K562 (cell line): ENCODE measurements around the gene KHSRP. TPM values are rescaled to one million over a fixed set of nuclear protein-coding genes. Genes with fewer than 3 reads are reported as not detected.

Experiments used
- BCOR ChIP-seq: fragments of 450-650 bp; IDR thresholded peaks from 2 replicates; pipeline ENCODE4 v1.6.1; 2016
- BMI1 ChIP-seq: fragments of 150-350 bp; IDR thresholded peaks from 2 replicates; pipeline ENCODE4 v1.6.1; 2014; ENCODE audit warnings: low read length
- CEBPG ChIP-seq, 3 experiments: fragments of 200-800 bp in 1 of 3; sonication (Bioruptor generic) in 1 of 3; sonication (generic) in 1 of 3; formaldehyde crosslinking in 1 of 3; IDR thresholded peaks in 2 of 3; conservative IDR thresholded peaks in 1 of 3; 2 replicates each; pipeline versions ENCODE4 v1.6.1 to v1.8.0; 2016 to 2022; ENCODE audit warnings: missing compliant biosample characterization in 2 of 3, missing genetic modification characterization in 2 of 3, mild to moderate bottlenecking in 1 of 3, missing genetic modification reagents in 1 of 3
- CHD2 ChIP-seq: IDR thresholded peaks from 2 replicates; pipeline ENCODE4 v1.6.1; 2011; ENCODE audit warnings: low read depth, low read length
- CREBBP ChIP-seq: IDR thresholded peaks from one replicate; pipeline ENCODE4 v1.6.1; 2012; ENCODE audit warnings: low read depth, mild to moderate bottlenecking, control low read depth, inconsistent platforms, low read length
- CREM ChIP-seq: IDR thresholded peaks from 2 replicates; pipeline ENCODE4 v1.6.1; 2014; ENCODE audit warnings: antibody characterized with exemption, low read depth
- NCOR1 ChIP-seq: fragments of 450-650 bp; IDR thresholded peaks from 2 replicates; pipeline ENCODE4 v1.6.1; 2016; ENCODE audit warnings: mild to moderate bottlenecking, moderate library complexity
- POLR2A ChIP-seq: fragments of 450-650 bp; conservative IDR thresholded peaks from 2 replicates; pipeline ENCODE4 v1.6.1; 2016
- RFX7 ChIP-seq: fragments of 250-450 bp; sonication (Bioruptor Pico); IDR thresholded peaks from 2 replicates; pipeline ENCODE4 v1.5.1; 2021; ENCODE audit warnings: mild to moderate bottlenecking
- RNF2 ChIP-seq: sonication (generic); IDR thresholded peaks from 2 replicates; pipeline ENCODE4 v1.6.1; 2016
- SETDB1 ChIP-seq: IDR thresholded peaks from one replicate; pipeline ENCODE4 v1.6.1; 2012; ENCODE audit warnings: low read length, control low read depth, inconsistent platforms
- polyA plus RNA-seq, 8 experiments: library from polyadenylated mRNA; depleted of rRNA in 4 of 8; stranded (reverse) in 5 of 8; unstranded in 3 of 8; fragments of >200 nt; fragmentation: Nextera tagmentation in 2 of 8; fragmentation: Illumina TruSeq in 1 of 8; extraction: Ambion mirVana in 2 of 8; extraction: Trizol in 1 of 8; gene quantifications; 2 replicates each; pipeline versions ENCODE4 v1.2.1 to v1.2.3, GENCODE V29; 2011 to 2014; ENCODE audit warnings: inconsistent platforms in 1 of 8, missing spikeins in 1 of 8
- total RNA-seq, 7 experiments: library from RNA; depleted of rRNA in 6 of 7; stranded (reverse); fragments of >200 nt in 6 of 7; fragmentation: Illumina TruSeq in 2 of 7; extraction: Trizol in 2 of 7; gene quantifications; 2 replicates each; pipeline versions ENCODE4 v1.2.1 to v1.2.3, GENCODE V29; 2011 to 2021; ENCODE audit warnings: low replicate concordance in 1 of 7
- TF ChIP-seq, protein P1 (sequence below): fragments of 450-650 bp; IDR thresholded peaks from 2 replicates; pipeline ENCODE4 v1.6.1; 2017; ENCODE audit warnings: antibody characterized with exemption, mild to moderate bottlenecking
- TF ChIP-seq, protein P2 (sequence below): fragments of 200-800 bp; sonication (Bioruptor generic); IDR thresholded peaks from 2 replicates; pipeline ENCODE4 v1.6.1; 2017; ENCODE audit warnings: missing genetic modification characterization, missing compliant biosample characterization
- TF ChIP-seq, protein P3 (sequence below): sonication (generic); formaldehyde crosslinking; IDR thresholded peaks from 2 replicates; pipeline ENCODE4 v1.8.1; 2023; ENCODE audit warnings: mild to moderate bottlenecking, missing genetic modification reagents
- TF ChIP-seq, protein P4 (sequence below): fragments of 250-450 bp; sonication (Bioruptor Pico); IDR thresholded peaks from 2 replicates; pipeline ENCODE4 v1.5.0; 2021; ENCODE audit warnings: mild to moderate bottlenecking, moderate library complexity

The KHSRP gene
- total and polyA plus RNA-seq, 9 of the 15 experiments (the other 6 are each of a cell fraction or from before 2014, with no cell fraction given), result 4.2 to 564 (median 139) TPM

DNA sequence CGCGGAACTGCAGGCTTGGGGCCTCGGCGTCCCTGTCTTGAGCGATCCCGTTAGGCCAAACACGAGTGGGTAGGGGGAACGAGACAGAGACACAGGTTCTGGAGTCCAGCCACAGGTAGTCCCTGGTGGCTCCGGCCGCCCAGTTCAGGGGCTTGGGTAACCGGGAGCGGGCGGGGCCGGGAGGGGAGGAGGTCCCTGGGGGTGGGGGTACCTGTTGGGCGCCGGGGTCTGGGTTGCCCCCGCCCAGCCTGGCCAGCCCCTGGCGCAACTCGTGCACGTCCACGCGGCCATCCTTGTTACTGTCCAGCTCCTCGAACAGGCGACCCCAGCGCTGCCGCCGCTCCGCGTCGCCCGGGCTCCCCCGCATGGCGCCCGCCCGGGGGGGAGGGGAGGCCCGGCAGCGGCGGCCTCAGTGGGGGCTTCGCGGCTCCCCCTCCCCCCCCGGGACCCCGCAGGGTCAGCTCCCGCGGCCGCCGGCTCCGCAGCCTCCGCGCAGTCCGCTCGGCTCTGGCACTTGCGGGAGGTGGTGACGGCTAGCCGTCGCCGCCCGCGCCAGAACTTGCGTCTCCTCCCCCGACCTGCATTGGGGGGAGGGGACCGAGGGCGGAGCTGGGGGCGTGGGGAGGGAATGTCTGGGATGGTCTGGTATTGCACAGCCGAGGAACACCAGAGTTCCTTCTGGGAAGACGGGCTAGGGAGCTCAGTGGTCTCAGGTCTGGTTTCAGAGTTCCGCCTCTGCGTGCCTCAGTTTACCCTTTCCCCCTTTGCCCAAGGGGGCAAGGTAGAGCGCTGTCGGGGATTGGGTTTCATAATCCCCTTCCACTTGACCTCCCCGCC, 34.9 kb upstream of the KHSRP start, which contains the start of gene SLC25A23 (continued):
- TF ChIP-seq, protein P1, sequence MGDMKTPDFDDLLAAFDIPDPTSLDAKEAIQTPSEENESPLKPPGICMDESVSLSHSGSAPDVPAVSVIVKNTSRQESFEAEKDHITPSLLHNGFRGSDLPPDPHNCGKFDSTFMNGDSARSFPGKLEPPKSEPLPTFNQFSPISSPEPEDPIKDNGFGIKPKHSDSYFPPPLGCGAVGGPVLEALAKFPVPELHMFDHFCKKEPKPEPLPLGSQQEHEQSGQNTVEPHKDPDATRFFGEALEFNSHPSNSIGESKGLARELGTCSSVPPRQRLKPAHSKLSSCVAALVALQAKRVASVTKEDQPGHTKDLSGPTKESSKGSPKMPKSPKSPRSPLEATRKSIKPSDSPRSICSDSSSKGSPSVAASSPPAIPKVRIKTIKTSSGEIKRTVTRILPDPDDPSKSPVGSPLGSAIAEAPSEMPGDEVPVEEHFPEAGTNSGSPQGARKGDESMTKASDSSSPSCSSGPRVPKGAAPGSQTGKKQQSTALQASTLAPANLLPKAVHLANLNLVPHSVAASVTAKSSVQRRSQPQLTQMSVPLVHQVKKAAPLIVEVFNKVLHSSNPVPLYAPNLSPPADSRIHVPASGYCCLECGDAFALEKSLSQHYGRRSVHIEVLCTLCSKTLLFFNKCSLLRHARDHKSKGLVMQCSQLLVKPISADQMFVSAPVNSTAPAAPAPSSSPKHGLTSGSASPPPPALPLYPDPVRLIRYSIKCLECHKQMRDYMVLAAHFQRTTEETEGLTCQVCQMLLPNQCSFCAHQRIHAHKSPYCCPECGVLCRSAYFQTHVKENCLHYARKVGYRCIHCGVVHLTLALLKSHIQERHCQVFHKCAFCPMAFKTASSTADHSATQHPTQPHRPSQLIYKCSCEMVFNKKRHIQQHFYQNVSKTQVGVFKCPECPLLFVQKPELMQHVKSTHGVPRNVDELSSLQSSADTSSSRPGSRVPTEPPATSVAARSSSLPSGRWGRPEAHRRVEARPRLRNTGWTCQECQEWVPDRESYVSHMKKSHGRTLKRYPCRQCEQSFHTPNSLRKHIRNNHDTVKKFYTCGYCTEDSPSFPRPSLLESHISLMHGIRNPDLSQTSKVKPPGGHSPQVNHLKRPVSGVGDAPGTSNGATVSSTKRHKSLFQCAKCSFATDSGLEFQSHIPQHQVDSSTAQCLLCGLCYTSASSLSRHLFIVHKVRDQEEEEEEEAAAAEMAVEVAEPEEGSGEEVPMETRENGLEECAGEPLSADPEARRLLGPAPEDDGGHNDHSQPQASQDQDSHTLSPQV, result no peak
- no peak; the same call in 1 of the 2 replicates for TF ChIP-seq CEBPG (CRISPR knock-in tag; IDR thresholded peaks at IDR 0.05)
- TF ChIP-seq CEBPG (tag; conservative IDR thresholded peaks at IDR 0.05 in 1 of 2, IDR thresholded peaks at IDR 0.05 in 1 of 2), result peak in 1 of 2 experiments; percentile 33; a peak in 1 of 4 replicates
- TF ChIP-seq CHD2, result no peak
- no peak for TF ChIP-seq POLR2A
- peak; percentile 67 for TF ChIP-seq CREM
- TF ChIP-seq NCOR1, result no peak
- TF ChIP-seq BCOR, result peak; percentile 99
- TF ChIP-seq, protein P2, sequence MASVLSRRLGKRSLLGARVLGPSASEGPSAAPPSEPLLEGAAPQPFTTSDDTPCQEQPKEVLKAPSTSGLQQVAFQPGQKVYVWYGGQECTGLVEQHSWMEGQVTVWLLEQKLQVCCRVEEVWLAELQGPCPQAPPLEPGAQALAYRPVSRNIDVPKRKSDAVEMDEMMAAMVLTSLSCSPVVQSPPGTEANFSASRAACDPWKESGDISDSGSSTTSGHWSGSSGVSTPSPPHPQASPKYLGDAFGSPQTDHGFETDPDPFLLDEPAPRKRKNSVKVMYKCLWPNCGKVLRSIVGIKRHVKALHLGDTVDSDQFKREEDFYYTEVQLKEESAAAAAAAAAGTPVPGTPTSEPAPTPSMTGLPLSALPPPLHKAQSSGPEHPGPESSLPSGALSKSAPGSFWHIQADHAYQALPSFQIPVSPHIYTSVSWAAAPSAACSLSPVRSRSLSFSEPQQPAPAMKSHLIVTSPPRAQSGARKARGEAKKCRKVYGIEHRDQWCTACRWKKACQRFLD (CRISPR knock-in tag), result 0 out of 2 replicates have a peak, but pooled peaks have one; percentile 42
- no peak for TF ChIP-seq RFX7
- TF ChIP-seq, protein P3, sequence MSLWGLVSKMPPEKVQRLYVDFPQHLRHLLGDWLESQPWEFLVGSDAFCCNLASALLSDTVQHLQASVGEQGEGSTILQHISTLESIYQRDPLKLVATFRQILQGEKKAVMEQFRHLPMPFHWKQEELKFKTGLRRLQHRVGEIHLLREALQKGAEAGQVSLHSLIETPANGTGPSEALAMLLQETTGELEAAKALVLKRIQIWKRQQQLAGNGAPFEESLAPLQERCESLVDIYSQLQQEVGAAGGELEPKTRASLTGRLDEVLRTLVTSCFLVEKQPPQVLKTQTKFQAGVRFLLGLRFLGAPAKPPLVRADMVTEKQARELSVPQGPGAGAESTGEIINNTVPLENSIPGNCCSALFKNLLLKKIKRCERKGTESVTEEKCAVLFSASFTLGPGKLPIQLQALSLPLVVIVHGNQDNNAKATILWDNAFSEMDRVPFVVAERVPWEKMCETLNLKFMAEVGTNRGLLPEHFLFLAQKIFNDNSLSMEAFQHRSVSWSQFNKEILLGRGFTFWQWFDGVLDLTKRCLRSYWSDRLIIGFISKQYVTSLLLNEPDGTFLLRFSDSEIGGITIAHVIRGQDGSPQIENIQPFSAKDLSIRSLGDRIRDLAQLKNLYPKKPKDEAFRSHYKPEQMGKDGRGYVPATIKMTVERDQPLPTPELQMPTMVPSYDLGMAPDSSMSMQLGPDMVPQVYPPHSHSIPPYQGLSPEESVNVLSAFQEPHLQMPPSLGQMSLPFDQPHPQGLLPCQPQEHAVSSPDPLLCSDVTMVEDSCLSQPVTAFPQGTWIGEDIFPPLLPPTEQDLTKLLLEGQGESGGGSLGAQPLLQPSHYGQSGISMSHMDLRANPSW, result no peak
- TF ChIP-seq, protein P4, sequence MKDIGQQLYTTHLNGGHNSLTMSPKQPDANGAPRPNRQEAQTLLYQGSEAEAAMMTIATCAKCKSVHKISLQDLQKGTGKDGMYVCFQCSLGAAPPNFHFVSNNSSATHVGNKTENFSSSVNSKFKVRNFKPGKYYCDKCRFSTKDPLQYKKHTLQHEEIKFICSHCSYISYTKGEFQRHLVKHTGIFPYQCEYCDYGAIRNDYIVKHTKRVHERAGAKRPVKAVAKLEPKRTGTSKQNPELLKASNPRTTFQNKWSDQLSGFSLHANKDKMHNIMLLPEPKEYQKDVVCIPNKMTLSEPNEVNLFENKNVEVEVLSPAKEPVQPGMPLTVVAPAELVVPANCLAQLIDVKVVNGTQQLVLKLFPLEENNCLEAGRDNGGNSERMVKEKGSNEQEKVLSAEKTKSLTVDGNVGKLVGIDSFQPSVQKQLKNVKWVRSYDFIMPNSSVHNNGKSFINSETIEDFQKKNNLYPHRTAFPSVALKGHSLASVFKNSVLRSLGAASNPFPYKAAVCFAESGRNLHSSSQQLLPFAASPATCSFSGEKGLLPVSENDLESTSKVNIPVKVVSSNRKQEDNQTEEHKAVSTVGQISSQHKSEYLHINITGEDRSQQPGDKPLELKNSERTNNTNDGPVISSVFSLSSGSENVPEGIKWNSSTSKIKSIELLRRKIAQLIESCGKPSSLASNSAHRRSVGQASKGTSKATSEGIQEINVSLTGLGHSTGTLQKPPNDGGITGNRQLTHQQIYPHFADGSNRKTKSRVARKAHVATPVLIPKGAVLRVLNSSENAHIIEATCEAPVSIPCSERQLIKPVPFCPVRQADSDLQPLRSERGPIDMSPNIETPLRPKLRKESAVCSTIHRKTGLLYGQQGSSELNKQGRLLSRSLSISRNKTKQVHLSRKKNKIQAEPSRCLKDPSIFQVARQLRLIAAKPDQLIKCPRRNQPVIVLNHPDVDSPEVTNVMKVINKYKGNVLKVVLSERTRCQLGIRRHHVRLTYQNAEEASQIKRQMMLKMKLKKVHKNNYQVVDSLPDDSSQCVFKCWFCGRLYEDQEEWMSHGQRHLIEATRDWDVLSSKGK (CRISPR knock-in tag), result no peak
- no peak for TF ChIP-seq BMI1
- TF ChIP-seq CREBBP, result no peak
- TF ChIP-seq SETDB1, result no peak
- peak; percentile 9; the same call in 1 of the 2 replicates for TF ChIP-seq RNF2
